Measurements from ENCODE around the gene TOX2. TPM values are rescaled to one million over a fixed set of nuclear protein-coding genes. Genes with fewer than 3 reads are reported as not detected.

The TOX2 gene
- total RNA-seq, 4 donors from 2014 or later, result 3.4 to 7.7 (median 5.2) TPM

DNA sequence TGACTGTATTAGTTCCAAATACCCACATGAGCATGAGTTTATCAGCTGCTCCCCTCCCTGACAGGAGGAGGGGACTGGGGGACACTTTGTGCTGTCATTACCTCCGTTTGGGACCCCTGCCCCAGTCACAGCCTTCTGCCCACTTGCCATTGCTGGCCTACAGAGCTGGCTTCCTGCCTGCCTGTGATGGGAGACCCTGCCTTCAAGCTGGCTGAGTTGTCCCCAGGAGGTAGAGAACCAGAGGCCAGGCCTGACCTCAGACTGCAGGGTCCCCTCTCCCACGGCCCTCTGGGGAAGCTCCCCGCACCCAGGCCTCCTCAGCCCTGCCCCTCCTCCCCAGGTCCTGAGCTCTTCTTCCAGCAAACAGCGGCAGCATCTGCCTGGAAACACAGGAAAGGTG, 166.8 kb downstream of the TOX2 start:
- no peaks in the 10 kb centered on the region for H3K4me1 ChIP-seq
- TF ChIP-seq, protein P1, sequence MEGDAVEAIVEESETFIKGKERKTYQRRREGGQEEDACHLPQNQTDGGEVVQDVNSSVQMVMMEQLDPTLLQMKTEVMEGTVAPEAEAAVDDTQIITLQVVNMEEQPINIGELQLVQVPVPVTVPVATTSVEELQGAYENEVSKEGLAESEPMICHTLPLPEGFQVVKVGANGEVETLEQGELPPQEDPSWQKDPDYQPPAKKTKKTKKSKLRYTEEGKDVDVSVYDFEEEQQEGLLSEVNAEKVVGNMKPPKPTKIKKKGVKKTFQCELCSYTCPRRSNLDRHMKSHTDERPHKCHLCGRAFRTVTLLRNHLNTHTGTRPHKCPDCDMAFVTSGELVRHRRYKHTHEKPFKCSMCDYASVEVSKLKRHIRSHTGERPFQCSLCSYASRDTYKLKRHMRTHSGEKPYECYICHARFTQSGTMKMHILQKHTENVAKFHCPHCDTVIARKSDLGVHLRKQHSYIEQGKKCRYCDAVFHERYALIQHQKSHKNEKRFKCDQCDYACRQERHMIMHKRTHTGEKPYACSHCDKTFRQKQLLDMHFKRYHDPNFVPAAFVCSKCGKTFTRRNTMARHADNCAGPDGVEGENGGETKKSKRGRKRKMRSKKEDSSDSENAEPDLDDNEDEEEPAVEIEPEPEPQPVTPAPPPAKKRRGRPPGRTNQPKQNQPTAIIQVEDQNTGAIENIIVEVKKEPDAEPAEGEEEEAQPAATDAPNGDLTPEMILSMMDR (IDR thresholded peaks at IDR 0.05), result no peak
- no peak for TF ChIP-seq POLR2A (IDR thresholded peaks at IDR 0.05)
- H3K4me3 ChIP-seq (replicated peaks in 1 of 3), result no peak overlapping the region
- no peaks in the 10 kb centered on the region for H3K36me3 ChIP-seq
- WGBS, 2 donors, result 56 to 68% methylated on average over 3 to 4 of the region's 4 CpGs
- H3K27me3 ChIP-seq, result no peaks in the 10 kb centered on the region
- H3K9me3 ChIP-seq, result no peaks in the 10 kb centered on the region
- no peak for DNase-seq
- intact Hi-C loops (cut with DNase I), result loop anchor here (2.0 to 10.0 kb wide), 3 partner anchors 331 to 634 kb away; no protein-coding TSS in a partner anchor
- H3K27ac ChIP-seq, result no peak overlapping the region

DNA sequence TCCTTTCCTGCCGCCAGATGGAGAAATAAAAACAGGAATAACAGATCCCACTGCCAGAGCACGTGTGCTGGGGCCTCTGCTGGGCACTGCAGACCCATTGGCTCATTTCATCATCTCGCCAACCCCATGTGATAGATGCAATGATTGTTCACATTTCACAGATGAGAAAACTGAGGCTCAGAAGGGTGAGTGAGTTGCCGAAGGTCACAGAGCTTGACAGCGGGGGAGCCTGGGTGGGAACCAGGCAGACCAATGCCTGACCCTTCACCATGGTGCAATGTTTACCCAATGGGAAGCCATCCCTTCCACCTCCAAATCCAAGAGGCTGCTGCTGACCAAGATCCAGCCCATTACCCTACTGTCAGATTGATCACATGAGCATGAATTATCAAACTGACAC, 167.2 kb downstream of the TOX2 start:
- Histone ChIP-seq H3K9me3 (no peaks in the 10 kb centered on the region), H3K4me1 (no peaks in the 10 kb centered on the region), H3K27me3 (no peaks in the 10 kb centered on the region), H3K27ac (no peak overlapping the region), H3K4me3 (replicated peaks in 1 of 3) (no peak overlapping the region), H3K36me3 (no peaks in the 10 kb centered on the region)
- TF ChIP-seq POLR2A (IDR thresholded peaks at IDR 0.05), result no peak
- TF ChIP-seq, protein P1 (IDR thresholded peaks at IDR 0.05), result no peak
- intact Hi-C loops (cut with DNase I), result loop anchor here (2.0 to 10.0 kb wide), 3 partner anchors 331 to 635 kb away; no protein-coding TSS in a partner anchor
- 74 to 76% methylated on average over 5 of the region's 5 CpGs for WGBS, 2 donors
- DNase-seq, result no peak

DNA sequence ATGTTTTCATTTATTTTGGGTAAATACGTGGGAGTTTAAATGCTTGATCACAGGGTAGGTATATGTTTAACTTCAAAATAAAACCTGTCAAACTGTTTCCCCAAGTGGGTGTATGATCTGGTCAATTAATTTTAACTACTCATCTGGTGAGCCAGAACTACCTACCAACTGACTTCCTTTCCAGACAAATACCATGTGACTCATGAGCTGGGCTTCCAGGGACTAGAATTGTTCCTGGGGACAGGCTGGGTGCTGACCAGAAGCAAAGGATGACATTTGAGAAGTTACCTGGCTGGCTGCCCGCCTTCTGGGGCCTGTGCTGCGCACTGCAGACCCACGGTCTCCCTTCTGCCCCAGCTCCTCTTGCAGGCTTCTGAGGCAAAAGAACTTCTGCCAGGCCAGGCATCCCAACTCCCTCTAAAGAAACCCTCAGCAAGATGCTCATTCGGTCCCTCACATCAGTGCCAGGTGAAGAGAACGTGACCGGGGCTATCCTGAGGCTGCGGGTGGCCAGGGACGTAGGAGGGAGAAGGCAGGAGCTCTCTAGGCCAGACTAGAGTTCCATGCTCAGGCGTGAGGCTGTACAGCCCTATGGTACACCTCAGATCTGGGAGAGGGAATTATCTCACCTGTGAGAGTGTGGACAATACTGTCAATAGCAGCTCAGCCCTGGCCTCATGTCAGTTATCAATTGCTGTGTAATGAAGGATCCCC, 168.7 kb downstream of the TOX2 start:
- 67 to 69% methylated on average over 10 of the region's 10 CpGs for WGBS, 2 donors
- no peak for DNase-seq
- intact Hi-C loops (cut with DNase I), result loop anchor here (5.0 to 10.0 kb wide), 2 partner anchors 549 to 636 kb away; no protein-coding TSS in a partner anchor

DNA sequence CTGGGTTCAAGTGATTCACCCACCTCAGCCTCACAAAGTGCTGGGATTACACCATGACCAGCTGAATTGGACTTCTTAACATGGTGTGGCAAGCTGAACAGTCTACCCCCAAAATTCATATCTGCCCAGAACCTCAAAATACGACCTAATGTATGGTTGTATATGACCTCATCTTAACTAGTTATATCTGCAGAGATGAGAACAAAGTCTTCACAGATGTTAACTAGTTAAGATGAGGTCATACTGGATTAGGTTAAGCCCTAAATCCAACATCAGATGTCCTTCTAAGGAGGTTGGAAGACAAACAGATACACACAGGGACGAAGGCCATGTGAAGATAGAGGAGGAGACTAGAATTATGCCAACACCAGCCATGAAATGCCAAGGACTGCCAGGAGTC, 169.8 kb downstream of the TOX2 start:
- intact Hi-C loops (cut with DNase I), result loop anchor here (5.0 to 10.0 kb wide), 2 partner anchors 550 to 637 kb away; no protein-coding TSS in a partner anchor
- H3K9me3 ChIP-seq, result no peaks in the 10 kb centered on the region
- no peaks in the 10 kb centered on the region for H3K36me3 ChIP-seq
- TF ChIP-seq, protein P1 (IDR thresholded peaks at IDR 0.05), result no peak
- no peak for TF ChIP-seq POLR2A (IDR thresholded peaks at IDR 0.05)
- DNase-seq, result no peak
- no peak overlapping the region for H3K4me3 ChIP-seq (replicated peaks in 1 of 3)
- no peaks in the 10 kb centered on the region for H3K4me1 ChIP-seq
- no peak overlapping the region for H3K27ac ChIP-seq
- WGBS, 2 donors, result 86 to 90% methylated on average over 2 of the region's 2 CpGs
- no peaks in the 10 kb centered on the region for H3K27me3 ChIP-seq

More for the DNA sequence above, 168.7 kb downstream of the TOX2 start:
- H3K36me3 ChIP-seq, result no peaks in the 10 kb centered on the region
- no peak overlapping the region for H3K4me3 ChIP-seq (replicated peaks in 1 of 3)
- no peak for TF ChIP-seq POLR2A (IDR thresholded peaks at IDR 0.05)
- TF ChIP-seq, protein P1 (IDR thresholded peaks at IDR 0.05), result no peak
- H3K4me1 ChIP-seq, result no peaks in the 10 kb centered on the region
- H3K9me3 ChIP-seq, result no peaks in the 10 kb centered on the region
- H3K27ac ChIP-seq, result no peak overlapping the region
- no peaks in the 10 kb centered on the region for H3K27me3 ChIP-seq

DNA sequence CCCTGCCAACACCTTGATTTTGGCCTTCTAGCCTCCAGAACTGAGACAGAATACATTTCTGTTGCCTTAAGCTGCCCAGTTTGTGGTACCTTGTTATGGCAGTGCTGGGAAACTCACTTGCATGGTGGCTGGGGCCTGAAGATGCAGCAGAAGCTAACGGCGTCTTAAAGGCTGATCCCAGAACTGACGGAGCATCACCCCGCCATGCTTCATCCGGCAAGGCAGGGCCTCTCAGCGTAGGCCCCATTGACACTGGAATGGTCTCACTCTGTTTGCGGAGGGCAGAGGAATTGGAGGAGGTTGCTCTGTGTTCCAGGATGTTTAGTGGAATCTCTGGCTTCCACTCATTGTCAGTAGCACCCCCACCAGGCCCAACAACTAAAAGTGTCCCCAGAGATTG, 170.2 kb downstream of the TOX2 start:
- WGBS, 2 donors, result 92 to 97% methylated on average over 7 of the region's 7 CpGs
- Histone ChIP-seq H3K27ac (no peak overlapping the region), H3K4me1 (no peaks in the 10 kb centered on the region), H3K36me3 (no peaks in the 10 kb centered on the region), H3K4me3 (replicated peaks in 1 of 3) (no peak overlapping the region), H3K27me3 (no peaks in the 10 kb centered on the region), H3K9me3 (no peaks in the 10 kb centered on the region)
- TF ChIP-seq, protein P1 (IDR thresholded peaks at IDR 0.05), result no peak
- TF ChIP-seq POLR2A (IDR thresholded peaks at IDR 0.05), result no peak
- intact Hi-C loops (cut with DNase I), result loop anchor here (5.0 to 10.0 kb wide), 2 partner anchors 550 to 638 kb away; no protein-coding TSS in a partner anchor
- DNase-seq, result no peak

Data from thyroid gland (tissue), 4 donors.